ENCODE measurements around the gene SHROOM2. TPM values are rescaled to one million over a fixed set of nuclear protein-coding genes. Genes with fewer than 3 reads are reported as not detected.

SHROOM2 gene
- total RNA-seq, 1 experiment from 2014 or later = 5.3 TPM

GRCh38 chrX:9739130-9739529 is 47.1 kb upstream of the SHROOM2 start:
- CTCF ChIA-PET = no interaction called here
- RAD21 ChIA-PET (ENCODE audit: low non-redundant PET in 1 of 2, low total read pairs in 2 of 2, uncharacterized antibody in 2 of 2, unreplicated experiment in 2 of 2) = no interaction called here

More at GRCh38 chrX:9739130-9739529, 47.1 kb upstream of the SHROOM2 start:
- Histone ChIP-seq H3K9me3 (ENCODE audit: control insufficient read depth in 1 of 2, insufficient read depth in 1 of 2, low read depth in 1 of 2, low read length in 2 of 2) (no peaks in the 10 kb centered on the region), H3K4me1 (ENCODE audit: control insufficient read depth in 1 of 2, insufficient read depth in 2 of 2, low read length in 2 of 2) (no peaks in the 10 kb centered on the region), H3K4me3 (replicated peaks in 1 of 2; ENCODE audit: low read depth in 1 of 2, low read length in 2 of 2) (no peak overlapping the region), H3K36me3 (ENCODE audit: control insufficient read depth in 1 of 2, insufficient read depth in 2 of 2, low read length in 2 of 2) (no peaks in the 10 kb centered on the region), H3K4me2 (ENCODE audit: low read length) (no peak overlapping the region), H4K20me1 (ENCODE audit: insufficient read depth) (no peaks in the 10 kb centered on the region), H3K27me3 (ENCODE audit: insufficient read depth, low read length) (no peaks in the 10 kb centered on the region), H3K27ac (ENCODE audit: low read depth, low read length) (no peak overlapping the region), H3K79me2 (ENCODE audit: insufficient read depth, low read length) (no peaks in the 10 kb centered on the region), H3K9ac (ENCODE audit: low read length) (no peak overlapping the region), H2AFZ (ENCODE audit: low read depth, low read length, poor library complexity, severe bottlenecking) (no peak overlapping the region), H3K9me2 (ENCODE audit: insufficient read depth) (no peaks in the 10 kb centered on the region)
- DNase-seq (ENCODE audit: low read depth, low spot score) (no peak), ATAC-seq (no peak)
- intact Hi-C loops (cut with micrococcal nuclease) = no loop called here
- TF ChIP-seq EZH2 (IDR thresholded peaks at IDR 0.05) (no peak), YY1 (IDR thresholded peaks at IDR 0.05; ENCODE audit: extremely low read depth, insufficient replicate concordance, low read depth, low read length) (no peak), ELF1 (IDR thresholded peaks at IDR 0.05; ENCODE audit: borderline replicate concordance, low read depth) (no peak), CEBPB (IDR thresholded peaks at IDR 0.05; ENCODE audit: low read depth) (no peak), FOSL1 (IDR thresholded peaks at IDR 0.05; ENCODE audit: low read depth) (no peak), POLR2A (IDR thresholded peaks at IDR 0.05; ENCODE audit: borderline replicate concordance, extremely low read depth, insufficient read depth, insufficient read length) (no peak), REST (IDR thresholded peaks at IDR 0.05; ENCODE audit: low read depth) (no peak), ZBTB33 (IDR thresholded peaks at IDR 0.05; ENCODE audit: extremely low read depth, insufficient replicate concordance, low read length) (no peak), MAX (IDR thresholded peaks at IDR 0.05) (no peak), RAD21 (IDR thresholded peaks at IDR 0.05; ENCODE audit: low read depth) (no peak), CTCF (IDR thresholded peaks at IDR 0.05 in 2 of 3, conservative IDR thresholded peaks at IDR 0.05 in 1 of 3; ENCODE audit: borderline replicate concordance in 1 of 3, insufficient read depth in 1 of 3, low read depth in 2 of 3, low read length in 2 of 3) (no peak), SP1 (IDR thresholded peaks at IDR 0.05; ENCODE audit: low read depth) (no peak), EZH2phosphoT487 (IDR thresholded peaks at IDR 0.05; ENCODE audit: borderline replicate concordance) (no peak)
- POLR2A ChIA-PET = no interaction called here
- no TSS peak for BruUV-seq (replicated peaks)

Data from HCT116 (cell line).